SK-N-SH treated with all-trans-retinoic acid at 6 μM for 48 hours (cell line): ENCODE results near the gene IL31.

Experiments
- ARNTL ChIP-seq: fragments of 450-650 bp; formaldehyde crosslinking; IDR thresholded peaks from 2 replicates; pipeline ENCODE4 v1.5.0; 2020; ENCODE audit warnings: low read depth, mild to moderate bottlenecking, moderate library complexity, borderline replicate concordance
- CSDC2 ChIP-seq: fragments of 250-450 bp; sonication (Bioruptor Pico); IDR thresholded peaks from 2 replicates; pipeline ENCODE4 v1.5.0; 2020; ENCODE audit warnings: mild to moderate bottlenecking, moderate library complexity
- ESRRG ChIP-seq: fragments of 250-450 bp; sonication (Bioruptor Pico); IDR thresholded peaks from 2 replicates; pipeline ENCODE4 v1.6.1; 2021; ENCODE audit warnings: mild to moderate bottlenecking
- GLIS3 ChIP-seq: fragments of 250-450 bp; sonication (Bioruptor Pico); IDR thresholded peaks from 2 replicates; pipeline ENCODE4 v1.5.0; 2020; ENCODE audit warnings: mild to moderate bottlenecking, moderate library complexity
- OSR1 ChIP-seq: fragments of 250-450 bp; sonication (Bioruptor Pico); IDR thresholded peaks from 2 replicates; pipeline ENCODE4 v1.8.0; 2022; ENCODE audit warnings: moderate library complexity, mild to moderate bottlenecking, inconsistent platforms
- ZFP3 ChIP-seq: fragments of 250-450 bp; sonication (Bioruptor Pico); IDR thresholded peaks from 2 replicates; pipeline ENCODE4 v1.5.0; 2020; ENCODE audit warnings: mild to moderate bottlenecking, moderate library complexity
- ZFP30 ChIP-seq: fragments of 450-650 bp; formaldehyde crosslinking; IDR thresholded peaks from 2 replicates; pipeline ENCODE4 v1.5.0; 2022; ENCODE audit warnings: mild to moderate bottlenecking, moderate library complexity
- ZNF70 ChIP-seq: fragments of 450-650 bp; formaldehyde crosslinking; IDR thresholded peaks from 2 replicates; pipeline ENCODE4 v1.5.0; 2020; ENCODE audit warnings: mild to moderate bottlenecking, moderate library complexity
- TF ChIP-seq, protein P1 (sequence below): fragments of 250-450 bp; sonication (Bioruptor Pico); IDR thresholded peaks from 2 replicates; pipeline ENCODE4 v1.8.0; 2020; ENCODE audit warnings: mild to moderate bottlenecking, moderate library complexity, borderline replicate concordance
- TF ChIP-seq, protein P2 (sequence below): fragments of 250-450 bp; sonication (Bioruptor Pico); IDR thresholded peaks from 2 replicates; pipeline ENCODE4 v1.5.1; 2021; ENCODE audit warnings: mild to moderate bottlenecking, moderate library complexity

DNA sequence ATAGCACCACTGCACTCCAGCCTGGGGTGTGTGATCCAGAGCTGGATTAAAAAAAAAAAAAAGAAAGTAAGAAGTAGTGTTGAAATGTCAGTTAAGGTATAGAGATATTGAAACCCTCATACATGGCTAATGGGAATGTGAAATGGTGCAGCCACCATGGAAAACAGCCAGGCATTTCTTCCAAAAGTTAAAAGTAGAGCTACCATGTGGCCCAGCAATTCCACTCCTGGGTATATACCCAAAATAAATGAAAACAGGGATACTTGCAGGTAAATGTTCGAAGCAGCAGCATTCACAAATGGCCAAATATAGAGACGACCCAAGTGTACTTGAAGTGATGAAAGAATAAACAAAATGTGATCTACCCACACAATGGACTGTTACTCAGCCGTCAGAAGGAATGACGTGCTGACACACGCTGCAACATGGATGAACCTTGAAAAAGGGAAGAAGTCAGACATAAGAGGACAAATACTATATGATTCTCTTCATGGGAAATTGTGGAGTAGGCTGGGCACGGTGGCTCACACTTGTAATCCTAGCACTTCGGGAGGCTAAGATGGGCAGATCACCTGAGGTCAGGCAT, 15.2 kb downstream of the IL31 start:
- TF ChIP-seq, protein P1, sequence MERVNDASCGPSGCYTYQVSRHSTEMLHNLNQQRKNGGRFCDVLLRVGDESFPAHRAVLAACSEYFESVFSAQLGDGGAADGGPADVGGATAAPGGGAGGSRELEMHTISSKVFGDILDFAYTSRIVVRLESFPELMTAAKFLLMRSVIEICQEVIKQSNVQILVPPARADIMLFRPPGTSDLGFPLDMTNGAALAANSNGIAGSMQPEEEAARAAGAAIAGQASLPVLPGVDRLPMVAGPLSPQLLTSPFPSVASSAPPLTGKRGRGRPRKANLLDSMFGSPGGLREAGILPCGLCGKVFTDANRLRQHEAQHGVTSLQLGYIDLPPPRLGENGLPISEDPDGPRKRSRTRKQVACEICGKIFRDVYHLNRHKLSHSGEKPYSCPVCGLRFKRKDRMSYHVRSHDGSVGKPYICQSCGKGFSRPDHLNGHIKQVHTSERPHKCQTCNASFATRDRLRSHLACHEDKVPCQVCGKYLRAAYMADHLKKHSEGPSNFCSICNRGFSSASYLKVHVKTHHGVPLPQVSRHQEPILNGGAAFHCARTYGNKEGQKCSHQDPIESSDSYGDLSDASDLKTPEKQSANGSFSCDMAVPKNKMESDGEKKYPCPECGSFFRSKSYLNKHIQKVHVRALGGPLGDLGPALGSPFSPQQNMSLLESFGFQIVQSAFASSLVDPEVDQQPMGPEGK (CRISPR knock-in tag): no peak
- TF ChIP-seq GLIS3 (CRISPR knock-in tag): no peak
- no peak for TF ChIP-seq ARNTL (CRISPR knock-in tag)
- no peak for TF ChIP-seq ZFP3 (CRISPR knock-in tag)
- no peak for TF ChIP-seq CSDC2 (CRISPR knock-in tag)
- no peak for TF ChIP-seq ZFP30
- TF ChIP-seq ESRRG (CRISPR knock-in tag): no peak
- no peak for TF ChIP-seq ZNF70
- TF ChIP-seq, protein P2, sequence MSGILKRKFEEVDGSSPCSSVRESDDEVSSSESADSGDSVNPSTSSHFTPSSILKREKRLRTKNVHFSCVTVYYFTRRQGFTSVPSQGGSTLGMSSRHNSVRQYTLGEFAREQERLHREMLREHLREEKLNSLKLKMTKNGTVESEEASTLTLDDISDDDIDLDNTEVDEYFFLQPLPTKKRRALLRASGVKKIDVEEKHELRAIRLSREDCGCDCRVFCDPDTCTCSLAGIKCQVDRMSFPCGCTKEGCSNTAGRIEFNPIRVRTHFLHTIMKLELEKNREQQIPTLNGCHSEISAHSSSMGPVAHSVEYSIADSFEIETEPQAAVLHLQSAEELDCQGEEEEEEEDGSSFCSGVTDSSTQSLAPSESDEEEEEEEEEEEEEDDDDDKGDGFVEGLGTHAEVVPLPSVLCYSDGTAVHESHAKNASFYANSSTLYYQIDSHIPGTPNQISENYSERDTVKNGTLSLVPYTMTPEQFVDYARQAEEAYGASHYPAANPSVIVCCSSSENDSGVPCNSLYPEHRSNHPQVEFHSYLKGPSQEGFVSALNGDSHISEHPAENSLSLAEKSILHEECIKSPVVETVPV (CRISPR knock-in tag): no peak
- no peak for TF ChIP-seq OSR1 (CRISPR knock-in tag)
